G401.6 (cell line): ENCODE data around the gene PROKR1.
"Not testable (repeated sequence)": the region's sequence is repeated elsewhere in the genome, so short reads cannot be mapped to it uniquely, and the experiment has no call there.

ENCODE experiments used
- FAIRE-seq: peaks from 2 replicates; lab custom pipeline; 2012; peaks lifted over from hg19 to GRCh38; lab: Jason Lieb, UNC

Gene PROKR1

GRCh38 chr2:68643011-68643873, at the start of gene PROKR1:
Gene PROKR1, plus strand, starts transcription at chr2:68643579. Its CDS starts 2,243 bp downstream, at chr2:68645822.
- no peak for FAIRE-seq

GRCh38 chr2:68594041-68594440, 49.3 kb upstream of the PROKR1 start:
- no peak for FAIRE-seq

- peak; percentile 44 for FAIRE-seq
Measured at GRCh38 chr2:68594674-68595492, 48.5 kb upstream of the PROKR1 start.

GRCh38 chr2:68595493-68595785, 47.9 kb upstream of the PROKR1 start:
- FAIRE-seq = not testable (repeated sequence)

DNA sequence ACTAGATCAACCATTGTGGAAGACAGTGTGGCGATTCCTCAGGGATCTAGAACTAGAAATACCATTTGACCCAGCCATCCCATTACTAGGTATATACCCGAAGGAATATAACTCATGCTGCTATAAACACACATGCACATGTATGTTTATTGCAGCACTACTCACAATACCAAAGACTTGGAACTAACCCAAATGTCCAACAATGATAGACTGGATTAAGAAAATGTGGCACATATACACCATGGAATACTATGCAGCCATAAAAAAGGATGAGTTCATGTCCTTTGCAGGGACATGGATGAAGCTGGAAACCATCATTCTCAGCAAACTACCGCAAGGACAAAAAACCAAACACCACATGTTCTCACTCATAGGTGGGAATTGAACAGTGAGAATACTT, 42.9 kb upstream of the PROKR1 start:
- not testable (repeated sequence) for FAIRE-seq

DNA sequence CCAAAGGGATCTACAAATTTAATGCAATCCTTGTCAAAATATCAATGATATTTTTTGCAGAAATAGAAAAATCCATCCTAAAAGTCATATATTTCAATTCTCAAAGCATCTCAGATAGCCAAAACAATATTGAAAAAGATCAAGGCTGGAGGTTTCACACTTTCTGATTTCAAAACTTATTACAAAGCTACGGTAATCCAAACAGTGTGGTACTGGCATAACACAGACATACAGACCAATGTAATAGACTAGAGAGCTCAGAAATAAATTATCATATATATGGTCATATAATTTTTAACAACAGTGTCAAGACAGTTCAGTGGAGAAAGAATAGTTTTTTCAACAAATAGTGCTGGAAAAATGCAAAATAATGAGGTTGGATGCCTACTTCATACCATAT, 40.3 kb upstream of the PROKR1 start:
- FAIRE-seq = no peak

DNA sequence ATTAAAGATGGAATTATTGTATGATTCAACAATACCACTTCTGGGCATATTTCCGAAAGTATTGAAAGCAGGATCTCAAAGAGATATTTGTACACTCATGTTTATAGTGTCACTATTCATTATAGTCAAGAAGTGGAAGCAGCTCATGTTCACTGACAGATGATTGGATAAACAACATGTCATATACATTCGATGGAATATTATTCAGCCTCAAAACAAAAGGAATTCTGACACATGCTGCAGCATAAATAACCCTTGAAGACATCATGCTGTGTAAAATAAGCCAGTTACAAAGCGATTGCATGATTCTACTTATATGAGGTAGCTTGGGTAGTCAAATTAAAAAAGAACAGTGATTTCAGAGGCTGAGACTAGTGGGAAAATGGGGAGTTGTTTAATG, 39.3 kb upstream of the PROKR1 start:
- no peak for FAIRE-seq

DNA sequence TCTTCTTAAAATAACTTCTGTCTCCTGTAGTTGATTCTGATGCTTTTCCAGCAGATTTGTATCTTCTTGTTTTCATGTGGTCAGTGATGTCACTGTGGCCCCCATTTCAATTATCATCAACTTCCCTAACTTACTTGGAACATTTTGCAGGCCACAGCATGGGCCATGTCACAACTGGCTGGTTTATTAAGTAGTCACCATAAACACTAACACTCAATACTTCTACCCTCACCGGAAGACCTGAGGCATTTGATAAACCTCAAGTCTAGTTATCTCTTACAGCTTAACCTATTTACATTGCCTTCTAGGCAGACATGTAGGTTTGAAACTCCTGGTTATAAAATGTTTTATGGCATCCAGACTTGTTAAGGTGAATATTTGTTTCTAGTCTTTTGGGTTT, 37.4 kb upstream of the PROKR1 start:
- no peak for FAIRE-seq

GRCh38 chr2:68606759-68607158, 36.6 kb upstream of the PROKR1 start:
- FAIRE-seq = no peak

DNA sequence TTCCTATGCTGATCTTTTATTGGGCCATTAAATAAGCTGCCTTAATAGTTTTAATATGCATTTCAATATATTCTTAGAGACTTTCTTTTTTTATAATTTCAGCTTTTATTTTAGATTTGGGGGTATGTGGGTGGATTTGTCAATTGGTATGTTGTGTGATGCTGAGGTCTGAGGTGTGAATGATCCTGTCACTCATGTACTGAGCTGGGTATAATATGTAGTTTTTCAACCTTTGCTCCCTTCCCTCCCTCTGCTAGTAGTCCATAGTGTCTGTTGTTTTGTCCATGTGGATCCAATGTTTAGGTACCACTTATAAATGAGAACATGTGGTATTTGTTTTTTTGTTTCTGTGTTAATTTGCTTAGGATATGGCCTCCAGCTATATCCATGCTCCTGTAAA, 35.5 kb upstream of the PROKR1 start:
- no peak for FAIRE-seq

DNA sequence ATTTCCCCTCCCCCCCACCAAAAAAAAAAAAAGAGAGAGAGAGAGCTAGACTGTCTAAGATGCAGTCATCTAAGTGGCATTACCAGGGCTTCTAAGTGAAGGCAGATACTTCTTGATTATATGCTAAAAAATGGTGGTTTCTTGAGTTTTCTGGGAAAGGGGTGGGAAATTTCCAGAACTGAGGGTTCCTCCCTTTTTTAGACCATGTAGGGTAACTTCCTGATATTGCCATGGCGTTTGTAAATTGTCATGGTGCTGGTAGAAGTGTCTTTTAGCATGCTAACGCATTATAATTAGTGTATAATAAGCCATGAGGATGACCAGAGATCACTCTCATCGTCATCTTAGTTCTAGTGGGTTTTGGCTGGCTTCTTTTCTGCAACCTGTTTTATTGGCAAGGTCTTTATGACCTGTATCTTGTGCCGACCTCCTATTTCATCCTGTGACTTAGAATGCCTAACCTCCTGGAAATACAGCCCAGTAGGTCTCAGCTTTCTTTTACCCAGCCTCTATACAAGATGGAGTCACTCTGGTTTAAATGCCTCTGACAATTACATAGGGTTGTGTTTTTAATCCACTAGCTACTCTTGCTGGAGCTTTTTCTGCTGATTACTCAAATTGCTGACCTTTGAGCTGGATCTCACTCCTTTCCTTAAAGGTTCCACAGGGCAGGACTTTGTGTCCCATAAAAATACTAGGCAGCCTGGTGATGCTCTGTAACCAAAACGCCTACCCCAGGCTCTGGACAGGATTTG, 30.4 kb upstream of the PROKR1 start:
- no peak for FAIRE-seq

GRCh38 chr2:68620772-68621171, 22.6 kb upstream of the PROKR1 start:
- no peak for FAIRE-seq

- no peak for FAIRE-seq
Measured at GRCh38 chr2:68623820-68624219, 19.6 kb upstream of the PROKR1 start.

DNA sequence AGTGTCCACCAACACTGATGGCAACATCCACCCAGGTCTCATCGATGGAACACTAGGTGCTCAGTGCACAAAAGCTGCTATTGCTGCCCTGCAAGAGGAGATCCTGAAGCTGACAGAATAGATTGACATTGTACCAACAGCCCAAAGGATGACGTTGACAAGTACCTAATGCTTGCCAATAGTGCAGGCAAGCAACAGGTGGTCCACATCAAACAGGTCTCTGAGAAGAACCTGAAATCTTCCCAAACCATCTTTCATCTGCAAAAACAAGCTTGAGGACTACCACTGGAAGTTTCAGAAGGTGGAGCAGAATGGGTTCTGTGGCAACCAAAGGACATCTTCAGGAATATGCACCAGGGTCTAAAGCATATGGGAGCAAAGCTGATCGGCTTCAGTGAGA, 15.8 kb upstream of the PROKR1 start:
- no peak for FAIRE-seq

DNA sequence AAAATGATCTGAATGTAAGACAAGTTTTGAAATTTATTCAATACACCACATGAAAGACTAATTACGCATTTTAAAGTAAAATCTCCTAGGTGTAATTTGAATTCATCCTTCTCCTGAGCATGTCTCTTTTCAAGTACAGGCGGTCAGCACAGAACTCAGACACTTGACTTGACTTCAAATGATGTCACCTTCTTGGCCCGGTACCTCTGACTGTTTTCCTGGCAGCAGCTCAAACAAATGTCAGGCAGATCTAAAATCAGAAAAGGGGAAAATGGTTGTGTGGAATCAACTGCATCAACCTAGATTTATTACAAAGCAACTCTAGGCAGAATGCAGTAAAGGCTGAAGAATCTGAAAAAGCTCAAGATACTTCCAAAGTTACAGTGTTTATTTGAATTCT, 11.4 kb upstream of the PROKR1 start:
- no peak for FAIRE-seq

DNA sequence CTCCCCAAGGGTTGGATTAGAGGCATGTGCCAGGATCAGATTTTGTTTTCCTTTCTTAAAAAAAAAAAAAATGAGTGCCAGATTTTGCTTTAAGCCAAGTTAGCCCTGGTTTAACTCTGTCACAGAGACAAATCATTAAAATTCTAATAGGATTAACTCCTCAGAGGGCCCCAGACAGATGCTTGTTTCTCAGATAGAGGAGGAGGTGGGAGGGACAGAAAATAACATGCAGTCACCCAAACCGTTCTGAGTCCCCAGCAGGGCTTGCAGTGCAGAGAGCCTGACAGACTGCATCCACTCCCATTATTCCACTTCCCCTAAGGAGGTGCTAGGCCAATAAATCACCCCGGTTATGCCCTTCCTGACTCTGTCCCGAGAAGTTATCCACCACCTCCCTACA, 6.3 kb upstream of the PROKR1 start:
- FAIRE-seq = no peak

DNA sequence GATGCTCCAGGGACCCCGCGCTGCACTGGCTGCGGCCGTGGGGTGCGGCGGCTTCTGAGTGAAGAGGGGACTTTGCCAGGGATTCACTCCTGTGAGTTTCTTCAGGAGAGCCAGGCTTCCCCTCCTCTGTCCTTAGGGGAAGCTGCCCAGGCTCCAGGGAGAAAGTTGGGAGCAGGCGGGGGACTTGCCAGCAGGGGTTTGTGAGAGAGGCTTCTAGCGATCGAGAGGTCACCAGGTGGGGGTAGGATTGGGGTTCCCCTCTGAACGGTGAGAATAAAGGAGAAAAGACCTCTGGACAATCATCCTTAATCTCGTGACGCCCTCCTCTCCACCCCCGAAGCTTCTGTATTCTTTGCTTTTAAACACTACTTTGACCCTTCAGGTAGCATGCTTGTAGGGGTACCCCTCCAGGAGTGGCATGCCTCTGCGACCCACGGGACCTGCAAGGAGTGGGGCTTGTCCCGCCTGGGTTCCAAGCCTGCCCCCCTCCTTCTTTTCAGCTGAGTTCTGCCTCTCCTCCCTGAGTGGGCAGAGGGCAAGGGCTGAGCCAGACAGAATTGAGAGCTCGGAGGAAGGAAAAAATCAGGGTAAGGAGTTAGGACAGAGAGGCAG, 601 bp downstream of the PROKR1 start:
- no peak for FAIRE-seq

- FAIRE-seq = no peak
Measured at GRCh38 chr2:68645523-68645922, 2.1 kb downstream of the PROKR1 start.

DNA sequence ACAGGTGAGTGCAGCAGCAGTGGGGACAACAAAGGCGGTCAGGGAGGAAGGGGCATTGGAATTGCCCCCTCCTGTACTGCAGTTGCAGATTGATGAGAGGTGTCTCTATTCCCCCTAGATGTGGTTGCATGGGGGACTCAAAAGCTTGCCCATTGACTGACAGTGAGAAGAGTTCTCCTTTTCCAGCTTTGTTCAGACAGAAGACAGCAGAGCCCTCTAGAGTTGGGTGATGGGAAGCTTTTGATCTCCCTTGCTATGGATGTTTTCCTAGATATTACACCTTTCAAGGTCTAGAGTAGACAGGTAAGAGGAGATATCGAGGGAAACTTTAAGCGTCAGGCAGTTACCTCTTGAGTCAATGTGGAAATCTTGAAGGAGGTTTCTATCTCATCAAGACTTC, 2.9 kb downstream of the PROKR1 start:
- no peak for FAIRE-seq

DNA sequence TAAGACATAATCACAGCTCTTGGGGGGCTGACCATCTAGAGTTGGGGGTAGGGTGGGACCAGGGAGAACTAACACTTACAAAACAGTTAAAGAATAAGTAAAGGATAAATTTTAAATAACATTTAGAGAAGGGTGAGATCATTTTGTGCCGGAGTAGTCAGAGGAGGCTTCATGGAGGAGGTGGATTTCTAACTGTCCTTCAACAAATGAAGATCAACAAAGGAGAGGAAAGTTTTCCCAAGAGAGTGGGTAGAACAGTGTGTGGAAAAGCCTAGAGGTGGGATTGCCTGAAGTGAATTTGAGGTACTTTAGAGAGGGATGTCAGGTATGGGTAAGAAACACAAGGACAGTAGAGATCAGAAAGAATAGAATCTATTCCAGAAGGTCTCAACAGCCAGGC, 7.3 kb downstream of the PROKR1 start:
- FAIRE-seq = no peak

DNA sequence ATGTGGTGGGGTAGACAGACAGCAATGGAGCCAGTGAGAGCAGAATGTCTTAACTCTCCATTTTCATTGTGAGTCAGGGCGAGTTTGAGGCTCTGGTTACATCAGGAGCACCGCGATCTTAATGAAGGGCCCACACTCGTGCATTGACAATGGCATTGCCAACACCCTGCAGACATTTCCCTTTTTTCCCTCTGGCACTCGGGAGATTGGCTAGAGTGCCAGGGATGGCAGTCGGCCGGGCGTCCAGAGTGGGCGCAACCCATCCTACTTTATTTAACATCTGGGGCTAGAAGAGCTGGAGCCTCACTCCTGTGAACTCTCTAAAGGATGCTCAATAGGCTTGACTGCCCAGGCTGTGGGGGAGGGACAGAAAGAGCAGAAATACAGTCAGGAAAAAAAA, 9.7 kb downstream of the PROKR1 start:
- no peak for FAIRE-seq

DNA sequence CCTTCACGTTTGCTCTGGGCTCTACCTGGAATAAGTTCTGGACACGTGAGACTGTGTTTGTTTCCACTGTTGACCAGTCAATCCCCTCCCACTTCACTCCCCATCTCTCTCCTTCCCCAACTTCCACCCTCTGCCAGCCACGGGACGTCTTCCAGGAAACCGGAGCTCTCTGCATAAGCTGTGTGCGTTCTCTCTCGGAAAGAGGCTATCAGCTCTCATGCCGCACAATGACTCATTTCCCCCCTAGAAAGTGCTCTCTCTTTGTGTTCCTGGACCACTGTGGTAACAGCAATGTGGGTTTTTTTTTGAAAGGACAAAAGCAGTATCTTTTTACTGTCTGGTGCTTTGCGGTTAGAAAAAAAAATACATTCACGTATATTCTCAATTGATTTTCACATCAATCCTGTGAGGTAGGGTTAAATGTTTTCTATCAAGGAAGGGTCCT, 10.2 kb downstream of the PROKR1 start:
- no peak for FAIRE-seq

DNA sequence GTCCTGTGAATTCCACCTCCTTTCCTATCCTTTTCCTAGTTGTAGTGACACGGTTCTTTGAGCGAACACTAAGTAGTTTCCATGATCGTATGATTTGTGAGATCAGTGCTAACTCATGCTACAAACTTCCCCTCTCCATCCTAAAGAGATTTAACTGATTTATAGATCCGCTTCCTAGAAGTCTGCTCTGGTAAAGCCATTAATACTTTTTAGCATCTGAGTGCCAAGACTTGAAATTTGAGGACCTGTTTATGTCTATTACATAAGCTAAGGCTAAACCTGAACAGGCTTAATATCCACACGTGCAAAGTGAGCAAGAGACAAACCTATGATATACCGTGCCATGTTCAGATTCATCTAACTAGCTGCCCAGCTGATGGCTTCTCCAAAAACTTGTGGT, 14.9 kb downstream of the PROKR1 start:
- no peak for FAIRE-seq
